ENCODE data around the gene OLFML2B.

- TF ChIP-seq POLR2AphosphoS5 (IDR thresholded peaks at IDR 0.05) (no peak), POLR2A (IDR thresholded peaks at IDR 0.05) (no peak), EP300 (IDR thresholded peaks at IDR 0.05) (no peak)
- TF ChIP-seq, protein P1, sequence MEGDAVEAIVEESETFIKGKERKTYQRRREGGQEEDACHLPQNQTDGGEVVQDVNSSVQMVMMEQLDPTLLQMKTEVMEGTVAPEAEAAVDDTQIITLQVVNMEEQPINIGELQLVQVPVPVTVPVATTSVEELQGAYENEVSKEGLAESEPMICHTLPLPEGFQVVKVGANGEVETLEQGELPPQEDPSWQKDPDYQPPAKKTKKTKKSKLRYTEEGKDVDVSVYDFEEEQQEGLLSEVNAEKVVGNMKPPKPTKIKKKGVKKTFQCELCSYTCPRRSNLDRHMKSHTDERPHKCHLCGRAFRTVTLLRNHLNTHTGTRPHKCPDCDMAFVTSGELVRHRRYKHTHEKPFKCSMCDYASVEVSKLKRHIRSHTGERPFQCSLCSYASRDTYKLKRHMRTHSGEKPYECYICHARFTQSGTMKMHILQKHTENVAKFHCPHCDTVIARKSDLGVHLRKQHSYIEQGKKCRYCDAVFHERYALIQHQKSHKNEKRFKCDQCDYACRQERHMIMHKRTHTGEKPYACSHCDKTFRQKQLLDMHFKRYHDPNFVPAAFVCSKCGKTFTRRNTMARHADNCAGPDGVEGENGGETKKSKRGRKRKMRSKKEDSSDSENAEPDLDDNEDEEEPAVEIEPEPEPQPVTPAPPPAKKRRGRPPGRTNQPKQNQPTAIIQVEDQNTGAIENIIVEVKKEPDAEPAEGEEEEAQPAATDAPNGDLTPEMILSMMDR (IDR thresholded peaks at IDR 0.05), result no peak
These were observed 57.6 kb downstream of the OLFML2B start for GRCh38 chr1:161966067-161966466.
